ENCODE results near the gene DLG1.

GRCh38 chr3:197298945-197299854 is 788 bp upstream of the DLG1 start:
- peak in 2 of 3 donors; percentile 67 to 68 for TF ChIP-seq POLR2AphosphoS5 (IDR thresholded peaks at IDR 0.05)
- TF ChIP-seq CTCF (IDR thresholded peaks at IDR 0.05): no peak
- no peak for TF ChIP-seq EP300 (IDR thresholded peaks at IDR 0.05; ENCODE audit: low read depth)

All from transverse colon (tissue), 4 donors.